ENCODE data around the gene SLC35D2.
"Not testable (repeated sequence)": the region's sequence is repeated elsewhere in the genome, so short reads cannot be mapped to it uniquely, and the experiment has no call there.

Gene SLC35D2

GRCh38 chr9:96331236-96331947, 52.1 kb downstream of the SLC35D2 start:
- H3K27me3 Mint-ChIP-seq (ENCODE audit: low read depth, poor library complexity), result no peaks in the 10 kb centered on the region
- H3K4me1 Mint-ChIP-seq, result no peaks in the 10 kb centered on the region
- H3K27ac Mint-ChIP-seq, result no peak overlapping the region
- no peak for TF ChIP-seq CTCF (IDR thresholded peaks at IDR 0.05)
- peaks cover 7% of the 10 kb centered on the region for H3K36me3 Mint-ChIP-seq (ENCODE audit: low read depth)
- H3K9me3 Mint-ChIP-seq, result no peaks in the 10 kb centered on the region
- H3K4me3 Mint-ChIP-seq, result no peak overlapping the region
- no peak for DNase-seq

GRCh38 chr9:96327694-96328352, 55.7 kb downstream of the SLC35D2 start:
- no peaks in the 10 kb centered on the region for H3K27me3 Mint-ChIP-seq (ENCODE audit: low read depth, poor library complexity)
- peak; percentile 86 for TF ChIP-seq CTCF (IDR thresholded peaks at IDR 0.05)
- no peak overlapping the region for H3K27ac Mint-ChIP-seq
- H3K9me3 Mint-ChIP-seq, result no peaks in the 10 kb centered on the region
- H3K4me3 Mint-ChIP-seq, result no peak overlapping the region
- no peaks in the 10 kb centered on the region for H3K36me3 Mint-ChIP-seq (ENCODE audit: low read depth)
- peak; percentile 40 for DNase-seq
- peaks cover 5% of the 10 kb centered on the region for H3K4me1 Mint-ChIP-seq

GRCh38 chr9:96323169-96323568, 60.3 kb downstream of the SLC35D2 start:
- H3K9me3 Mint-ChIP-seq, result no peaks in the 10 kb centered on the region
- H3K36me3 Mint-ChIP-seq (ENCODE audit: low read depth), result peaks cover 11% of the 10 kb centered on the region
- peak overlapping the region; percentile 29 for H3K27ac Mint-ChIP-seq
- no peaks in the 10 kb centered on the region for H3K27me3 Mint-ChIP-seq (ENCODE audit: low read depth, poor library complexity)
- DNase-seq, result no peak
- no peak for TF ChIP-seq CTCF (IDR thresholded peaks at IDR 0.05)
- peaks cover 12% of the 10 kb centered on the region for H3K4me1 Mint-ChIP-seq
- H3K4me3 Mint-ChIP-seq, result no peak overlapping the region

GRCh38 chr9:96322736-96323135, 60.8 kb downstream of the SLC35D2 start:
- not testable (repeated sequence) for H3K27me3 Mint-ChIP-seq (ENCODE audit: low read depth, poor library complexity); DNase-seq; H3K9me3 Mint-ChIP-seq; H3K4me3 Mint-ChIP-seq
- peaks cover 12% of the 10 kb centered on the region for H3K4me1 Mint-ChIP-seq
- H3K36me3 Mint-ChIP-seq (ENCODE audit: low read depth), result peaks cover 11% of the 10 kb centered on the region
- H3K27ac Mint-ChIP-seq, result peak overlapping the region; percentile 29

- H3K4me1 Mint-ChIP-seq, result peaks cover 15% of the 10 kb centered on the region
Observed at GRCh38 chr9:96322210-96322609, 61.3 kb downstream of the SLC35D2 start.

GRCh38 chr9:96321515-96321914, 62.0 kb downstream of the SLC35D2 start:
- Mint-ChIP-seq H3K27ac (no peak overlapping the region), H3K36me3 (ENCODE audit: low read depth) (peaks cover 11% of the 10 kb centered on the region), H3K27me3 (ENCODE audit: low read depth, poor library complexity) (no peaks in the 10 kb centered on the region), H3K4me3 (no peak overlapping the region), H3K4me1 (peaks cover 18% of the 10 kb centered on the region), H3K9me3 (no peaks in the 10 kb centered on the region)
- no peak for DNase-seq
- no peak for TF ChIP-seq CTCF (IDR thresholded peaks at IDR 0.05)

More at GRCh38 chr9:96322210-96322609, 61.3 kb downstream of the SLC35D2 start:
- not testable (repeated sequence) for H3K27ac Mint-ChIP-seq; H3K4me3 Mint-ChIP-seq; H3K27me3 Mint-ChIP-seq (ENCODE audit: low read depth, poor library complexity); H3K9me3 Mint-ChIP-seq; DNase-seq
- peaks cover 11% of the 10 kb centered on the region for H3K36me3 Mint-ChIP-seq (ENCODE audit: low read depth)

Measured in nephron progenitor cell (in vitro differentiated cells).